Breast epithelium (tissue), 4 donors: ENCODE results near the gene RNASET2. TPM values are rescaled to one million over a fixed set of nuclear protein-coding genes. Genes with fewer than 3 reads are reported as not detected.
"Not testable (repeated sequence)": the region's sequence is repeated elsewhere in the genome, so short reads cannot be mapped to it uniquely, and the experiment has no call there.

ENCODE experiments used
- DNase-seq, 2 donors: peaks; one replicate each; pipeline ENCODE4 v3.0.0-alpha.2; 2019; ENCODE audit warnings: low spot score in 2 of 2
- H3K27ac ChIP-seq, 2 donors: fragments of 200-600 bp; sonication (generic) in 1 of 2; one replicate each; pipeline ENCODE4 v1.5.1; 2016 to 2019; ENCODE audit warnings: mild to moderate bottlenecking in 1 of 2
- H3K27me3 ChIP-seq, 2 donors: fragments of 200-600 bp; sonication (generic) in 1 of 2; one replicate each; pipeline versions ENCODE4 v1.5.1 to v1.6.0; 2017 to 2019; ENCODE audit warnings: control low read depth in 1 of 2, mild to moderate bottlenecking in 1 of 2
- H3K36me3 ChIP-seq: fragments of 200-600 bp; one replicate; pipeline ENCODE4 v1.5.1; 2019
- H3K4me1 ChIP-seq, 2 donors: fragments of 200-600 bp; sonication (generic); one replicate each; pipeline ENCODE4 v1.5.1; 2016 to 2019; ENCODE audit warnings: control low read depth in 1 of 2
- H3K4me3 ChIP-seq, 3 donors: fragments of 200-600 bp; sonication (generic); 1 replicate in 2 of 3; 2 replicates in 1 of 3; pipeline ENCODE4 v1.5.1; 2016 to 2019; ENCODE audit warnings: mild to moderate bottlenecking in 3 of 3, moderate library complexity in 2 of 3
- H3K9me3 ChIP-seq, 2 donors: fragments of 200-600 bp; sonication (generic) in 1 of 2; one replicate each; pipeline ENCODE4 v1.5.1; 2016 to 2019; ENCODE audit warnings: control low read depth in 1 of 2
- POLR2A ChIP-seq: fragments of 450-650 bp; IDR thresholded peaks from one replicate; pipeline ENCODE4 v1.6.1; 2016; ENCODE audit warnings: antibody characterized with exemption, mild to moderate bottlenecking, moderate library complexity
- POLR2AphosphoS5 ChIP-seq, 3 donors: sonication (generic); formaldehyde crosslinking; IDR thresholded peaks; one replicate each; pipeline ENCODE4 v1.6.1; 2017; ENCODE audit warnings: antibody characterized with exemption in 3 of 3
- intact Hi-C: fragments of 100-400 bp; cut with DNase I; formaldehyde crosslinking; loops from one replicate; pipeline ENCODE4 v1.15.1; 2023; ENCODE audit warnings: low total_unique reads
- total RNA-seq, 3 donors: library from RNA; depleted of rRNA; stranded (reverse); fragments of >200 nt; gene quantifications; one replicate each; pipeline ENCODE4 v1.1.0, GENCODE V29; 2016
- TF ChIP-seq, protein P1 (sequence below), 3 donors: fragments of 450-650 bp; IDR thresholded peaks; one replicate each; pipeline ENCODE4 v1.5.1; 2016 to 2017; ENCODE audit warnings: antibody characterized with exemption in 3 of 3, mild to moderate bottlenecking in 3 of 3, moderate library complexity in 3 of 3

The RNASET2 gene
- total RNA-seq, 3 donors from 2014 or later, result 35.1 to 82.9 (median 80.6) TPM

DNA sequence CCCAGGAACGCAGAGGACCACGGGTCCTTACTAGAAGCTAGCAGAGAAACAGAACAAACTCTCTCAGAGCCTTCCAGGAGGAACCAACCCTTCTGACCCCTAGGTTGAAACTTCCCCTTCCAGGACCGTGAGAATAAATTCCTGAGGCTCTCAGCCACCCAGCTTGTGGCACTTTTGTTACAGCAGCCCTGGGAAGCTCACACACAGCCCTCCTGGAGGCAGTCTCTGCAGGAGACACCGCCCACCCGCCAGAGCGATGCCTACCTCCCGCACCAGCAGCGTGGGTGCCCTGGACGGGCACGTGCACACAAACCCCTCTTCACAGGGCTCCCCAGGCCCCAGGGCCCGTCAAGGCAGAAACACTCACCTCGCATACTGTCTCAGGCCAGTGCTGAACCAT is 4.2 kb downstream of the RNASET2 start:
- intact Hi-C loops, result no loop called here
- TF ChIP-seq POLR2AphosphoS5 (IDR thresholded peaks at IDR 0.05) (no peak), POLR2A (no peak)
- TF ChIP-seq, protein P1, sequence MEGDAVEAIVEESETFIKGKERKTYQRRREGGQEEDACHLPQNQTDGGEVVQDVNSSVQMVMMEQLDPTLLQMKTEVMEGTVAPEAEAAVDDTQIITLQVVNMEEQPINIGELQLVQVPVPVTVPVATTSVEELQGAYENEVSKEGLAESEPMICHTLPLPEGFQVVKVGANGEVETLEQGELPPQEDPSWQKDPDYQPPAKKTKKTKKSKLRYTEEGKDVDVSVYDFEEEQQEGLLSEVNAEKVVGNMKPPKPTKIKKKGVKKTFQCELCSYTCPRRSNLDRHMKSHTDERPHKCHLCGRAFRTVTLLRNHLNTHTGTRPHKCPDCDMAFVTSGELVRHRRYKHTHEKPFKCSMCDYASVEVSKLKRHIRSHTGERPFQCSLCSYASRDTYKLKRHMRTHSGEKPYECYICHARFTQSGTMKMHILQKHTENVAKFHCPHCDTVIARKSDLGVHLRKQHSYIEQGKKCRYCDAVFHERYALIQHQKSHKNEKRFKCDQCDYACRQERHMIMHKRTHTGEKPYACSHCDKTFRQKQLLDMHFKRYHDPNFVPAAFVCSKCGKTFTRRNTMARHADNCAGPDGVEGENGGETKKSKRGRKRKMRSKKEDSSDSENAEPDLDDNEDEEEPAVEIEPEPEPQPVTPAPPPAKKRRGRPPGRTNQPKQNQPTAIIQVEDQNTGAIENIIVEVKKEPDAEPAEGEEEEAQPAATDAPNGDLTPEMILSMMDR (IDR thresholded peaks at IDR 0.05), result no peak
- no peak overlapping the region for H3K27ac ChIP-seq

DNA sequence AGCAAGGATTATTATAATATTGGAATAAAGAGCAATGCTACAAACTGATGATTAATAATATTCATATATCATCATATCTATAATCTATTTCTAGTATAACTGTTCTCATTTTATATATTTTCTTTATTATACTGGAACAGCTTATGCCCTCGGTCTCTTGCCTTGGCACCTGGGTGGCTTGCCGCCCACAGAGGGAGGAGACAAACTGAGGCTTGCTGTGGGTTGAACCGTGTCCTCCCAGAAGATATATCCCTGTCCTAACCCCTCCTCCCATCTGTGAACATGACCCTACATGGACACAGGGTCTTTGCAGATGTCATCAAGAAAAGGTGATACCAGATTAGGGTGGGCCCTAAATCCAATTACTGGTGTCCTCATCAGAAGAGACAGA is 4.7 kb downstream of the RNASET2 start:
- Histone ChIP-seq H3K4me3 (no peak overlapping the region), H3K27ac (peak overlapping the region in 1 of 2 donors; percentile 8), H3K36me3 (no peaks in the 10 kb centered on the region), H3K9me3 (no peaks in the 10 kb centered on the region), H3K4me1 (peaks cover 0 to 6% of the 10 kb centered on the region in 2 donors), H3K27me3 (no peaks in the 10 kb centered on the region)
- intact Hi-C loops, result no loop called here
- TF ChIP-seq POLR2A, result no peak
- TF ChIP-seq, protein P1 (IDR thresholded peaks at IDR 0.05), result no peak
- no peak for TF ChIP-seq POLR2AphosphoS5 (IDR thresholded peaks at IDR 0.05)
- no peak for DNase-seq

More for the DNA sequence above, 4.2 kb downstream of the RNASET2 start:
- no peak overlapping the region for H3K4me3 ChIP-seq
- H3K27me3 ChIP-seq, result no peaks in the 10 kb centered on the region
- no peak for DNase-seq
- peaks cover 0 to 6% of the 10 kb centered on the region in 2 donors for H3K4me1 ChIP-seq
- H3K9me3 ChIP-seq, result no peaks in the 10 kb centered on the region
- H3K36me3 ChIP-seq, result no peaks in the 10 kb centered on the region

DNA sequence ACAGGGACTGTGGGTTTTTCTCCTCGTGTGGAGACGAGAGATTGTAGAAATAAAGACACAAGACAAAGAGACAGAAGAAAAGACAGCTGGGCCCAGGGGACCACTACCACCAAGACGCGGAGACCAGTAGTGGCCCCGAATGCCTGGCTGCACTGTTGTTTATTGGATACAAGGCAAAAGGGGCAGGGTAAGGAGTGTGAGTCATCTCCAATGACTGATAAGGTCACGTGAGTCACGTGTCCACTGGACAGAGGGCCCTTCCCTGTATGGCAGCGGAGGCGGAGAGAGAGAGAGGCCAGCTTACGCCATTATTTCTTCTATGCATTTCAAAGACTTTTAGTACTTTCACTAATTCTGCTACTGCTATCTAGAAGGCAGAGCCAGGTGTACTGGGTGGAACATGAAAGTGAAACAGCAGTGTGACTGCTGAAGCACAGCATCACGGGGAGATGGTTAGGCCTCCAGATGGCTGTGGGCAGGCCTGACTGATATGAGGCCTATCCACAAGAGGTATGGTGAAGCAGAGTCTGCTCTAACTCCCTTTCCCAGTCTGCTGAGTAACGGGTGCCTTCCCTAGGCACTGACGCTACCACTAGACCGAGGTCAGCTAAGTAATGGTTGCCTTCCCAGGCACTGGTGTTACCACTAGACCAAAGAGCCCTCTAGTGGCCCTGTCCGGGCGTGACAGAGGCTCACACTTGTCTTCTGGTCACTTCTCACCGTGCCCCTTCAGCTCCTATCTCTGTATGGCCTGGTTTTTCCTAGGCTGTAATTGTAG is 5.3 kb downstream of the RNASET2 start:
- H3K9me3 ChIP-seq, H3K4me1 ChIP-seq, H3K27me3 ChIP-seq, H3K36me3 ChIP-seq, intact Hi-C loops: not testable (repeated sequence)
- Histone ChIP-seq H3K27ac (peak overlapping the region; percentile 36 to 74), H3K4me3 (peak overlapping the region in 1 of 3 donors; percentile 44)
- peak; percentile 50 to 80 for DNase-seq
- TF ChIP-seq, protein P1 (IDR thresholded peaks at IDR 0.05), result peak; percentile 13 to 64 (median 62)

DNA sequence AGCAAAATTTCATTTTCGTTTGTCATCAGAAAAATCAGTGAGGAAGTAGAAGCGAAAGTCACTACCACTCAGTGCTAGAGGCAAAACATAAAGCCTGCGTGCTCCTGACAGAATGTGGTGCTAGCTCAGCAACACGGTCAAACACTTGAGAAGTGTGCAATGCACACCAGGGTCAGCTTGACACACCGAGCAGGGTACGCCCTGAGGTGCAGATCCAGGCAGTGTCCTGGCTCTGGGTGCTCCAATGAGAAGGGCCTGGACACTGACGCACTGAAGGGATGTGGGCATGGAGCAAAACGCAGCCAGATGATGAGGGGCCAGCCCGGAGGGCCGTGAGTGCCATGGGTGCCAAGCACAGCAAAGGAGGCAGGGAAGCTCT is 5.9 kb downstream of the RNASET2 start:
- no peak for DNase-seq
- Histone ChIP-seq H3K27me3 (no peaks in the 10 kb centered on the region), H3K4me3 (peak overlapping the region in 1 of 3 donors; percentile 33), H3K9me3 (no peaks in the 10 kb centered on the region), H3K27ac (peak overlapping the region; percentile 36 to 68), H3K4me1 (peaks cover 0 to 1% of the 10 kb centered on the region in 2 donors), H3K36me3 (no peaks in the 10 kb centered on the region)
- no peak for TF ChIP-seq POLR2AphosphoS5 (IDR thresholded peaks at IDR 0.05)
- TF ChIP-seq, protein P1 (IDR thresholded peaks at IDR 0.05), result no peak
- TF ChIP-seq POLR2A, result no peak
- intact Hi-C loops, result no loop called here

DNA sequence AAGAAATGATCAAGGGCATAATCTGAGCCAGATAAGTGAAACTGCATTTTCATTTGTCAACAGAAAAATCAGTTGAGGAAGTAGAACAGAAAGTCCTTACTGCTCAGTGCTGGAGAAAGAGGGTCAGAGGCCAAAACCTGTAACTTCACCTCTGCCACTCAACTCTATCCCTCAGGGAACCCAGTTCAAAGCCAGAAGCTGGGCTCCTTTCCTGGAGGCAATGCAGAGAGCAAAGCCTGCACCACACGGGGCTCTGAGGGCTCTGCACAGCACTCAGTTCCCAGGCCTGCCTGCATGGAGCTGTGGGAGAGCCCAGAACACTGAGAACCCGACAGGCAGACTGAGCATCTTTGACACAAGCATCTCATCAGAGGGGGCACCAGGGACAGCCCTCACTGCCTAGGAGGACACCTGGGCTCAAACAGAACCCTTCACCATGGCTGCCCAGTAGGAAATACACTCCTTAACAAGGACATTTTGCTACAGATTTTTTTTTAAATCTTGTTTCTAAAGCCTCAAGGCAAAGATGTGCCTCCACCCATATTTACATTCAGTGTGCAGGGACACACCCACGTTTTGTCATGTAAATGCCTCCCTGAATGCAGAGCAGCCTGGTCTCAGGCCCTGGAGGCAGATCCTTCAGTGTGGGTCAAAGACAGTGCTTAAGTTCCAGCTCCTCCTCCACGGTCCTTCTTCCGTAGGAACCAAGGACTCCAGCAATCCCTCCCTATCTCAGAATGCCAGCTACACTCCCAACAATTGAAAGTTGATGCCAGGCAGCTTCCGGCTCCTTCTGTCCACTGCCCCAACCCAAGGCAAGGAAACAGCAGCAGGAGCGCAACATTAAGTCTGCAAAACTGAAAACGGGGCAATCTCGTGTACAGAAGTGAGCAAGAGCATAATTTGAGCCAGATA is 6.6 kb downstream of the RNASET2 start:
- H3K4me3 ChIP-seq, result peak overlapping the region in 1 of 3 donors; percentile 33
- H3K27ac ChIP-seq, result peak overlapping the region; percentile 36 to 68
- TF ChIP-seq POLR2A (no peak), POLR2AphosphoS5 (IDR thresholded peaks at IDR 0.05) (no peak)
- TF ChIP-seq, protein P1 (IDR thresholded peaks at IDR 0.05), result no peak
- intact Hi-C loops, result no loop called here
- H3K36me3 ChIP-seq, result no peaks in the 10 kb centered on the region
- H3K4me1 ChIP-seq, result no peaks in the 10 kb centered on the region
- H3K27me3 ChIP-seq, result no peaks in the 10 kb centered on the region
- no peaks in the 10 kb centered on the region for H3K9me3 ChIP-seq
- no peak for DNase-seq

DNA sequence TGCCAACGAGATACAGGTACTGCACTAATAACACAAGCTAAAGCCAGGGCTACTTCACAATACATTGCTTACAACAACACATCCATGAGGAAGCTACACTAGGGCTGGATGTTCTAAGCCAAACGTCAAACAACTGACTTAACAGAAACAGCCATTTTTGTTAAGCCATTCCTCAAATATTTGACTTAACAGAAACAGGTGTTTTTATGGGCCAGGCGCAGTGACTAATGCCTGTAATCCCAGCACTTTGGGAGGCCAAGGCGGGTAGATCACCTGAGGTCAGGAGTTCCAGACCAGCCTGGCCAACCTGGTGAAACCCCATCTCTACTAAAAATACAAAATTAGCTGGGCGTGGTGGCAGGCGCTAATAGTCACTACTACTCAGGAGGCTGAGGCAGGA is 7.6 kb downstream of the RNASET2 start:
- intact Hi-C loops, H3K9me3 ChIP-seq, DNase-seq, H3K4me3 ChIP-seq, H3K27me3 ChIP-seq, H3K27ac ChIP-seq, H3K36me3 ChIP-seq, H3K4me1 ChIP-seq: not testable (repeated sequence)
